GM19438 (cell line): ENCODE results near the gene PDZD7.

Experiments used
- ATAC-seq: cut with Tn5 transposase; IDR thresholded peaks from one replicate; pipeline ENCODE4 v1.9.1; 2021; ENCODE audit warnings: low read depth; ENCODE audit not compliant: unreplicated experiment

The PDZD7 gene

GRCh38 chr10:100970914-100971811 is 59.8 kb downstream of the PDZD7 start:
- no peak for ATAC-seq

GRCh38 chr10:100970076-100970913 is 60.6 kb downstream of the PDZD7 start:
- no peak for ATAC-seq

GRCh38 chr10:100969187-100970075 is 61.5 kb downstream of the PDZD7 start, which contains the start of gene SEMA4G:
TSS of gene SEMA4G (plus strand) at chr10:100969504. CDS start at chr10:100972913, 3,409 bp downstream.
- ATAC-seq = peak; percentile 64

GRCh38 chr10:100968863-100969186 is 62.1 kb downstream of the PDZD7 start:
- no peak for ATAC-seq

- ATAC-seq = no peak
These were observed 62.7 kb downstream of the PDZD7 start for GRCh38 chr10:100968062-100968736.

- ATAC-seq = no peak
These were observed 63.6 kb downstream of the PDZD7 start for GRCh38 chr10:100967332-100967731.

GRCh38 chr10:100966887-100967286 is 64.0 kb downstream of the PDZD7 start:
- ATAC-seq = no peak

- no peak for ATAC-seq
These were observed 65.1 kb downstream of the PDZD7 start for GRCh38 chr10:100965820-100966219.

- no peak for ATAC-seq
These were observed 67.1 kb downstream of the PDZD7 start for GRCh38 chr10:100963826-100964225.

- ATAC-seq = no peak
These were observed 68.4 kb downstream of the PDZD7 start for GRCh38 chr10:100962351-100963080.

- no peak for ATAC-seq
These were observed 70.7 kb downstream of the PDZD7 start for GRCh38 chr10:100960251-100960650.
